Panc1 (cell line): ENCODE measurements around the gene CYP26B1. TPM values are rescaled to one million over a fixed set of nuclear protein-coding genes. Genes with fewer than 3 reads are reported as not detected.

Source experiments
- ATAC-seq: fragments of 200-7000 bp; cut with Tn5 transposase; 2 replicates; pipeline ENCODE4 v1.9.1; 2020; ENCODE audit warnings: mild to moderate bottlenecking, moderate library complexity
- BruUV-seq: library from RNA; stranded (reverse); fragments of 400-500 nt; replicated peaks from 2 replicates; lab custom pipeline; 2021; lab: Mats Ljungman, UMichigan
- CTCF ChIA-PET: fragments of 300-600 bp; sonication (Branson Sonifier 250); formaldehyde crosslinking; loops from one replicate; lab custom pipeline; 2022; ENCODE audit warnings: antibody characterized with exemption; lab: Charles Lee
- POLR2A ChIA-PET: fragments of 300-600 bp; sonication (Branson Sonifier 250); formaldehyde crosslinking; loops from one replicate; lab custom pipeline; 2022; ENCODE audit warnings: antibody characterized with exemption; lab: Charles Lee
- DNase-seq: peaks from one replicate; pipeline ENCODE4 v3.0.0-alpha.2; 2010; ENCODE audit warnings: low read depth, low spot score
- H3K27ac ChIP-seq: 2 replicates; pipeline ENCODE4 v1.5.1; 2011; ENCODE audit warnings: mild to moderate bottlenecking, low read length, inconsistent platforms
- H3K27me3 ChIP-seq: fragments of 200-500 bp; sonication (Bioruptor generic); 2 replicates; pipeline ENCODE4 v1.6.0; 2014; ENCODE audit warnings: low read length, inconsistent platforms; ENCODE audit not compliant: control insufficient read depth, insufficient read depth
- H3K36me3 ChIP-seq: fragments of 200-500 bp; sonication (Bioruptor generic); 2 replicates; pipeline ENCODE4 v1.5.1; 2014; ENCODE audit warnings: inconsistent platforms, mild to moderate bottlenecking, low read length, moderate library complexity; ENCODE audit not compliant: control insufficient read depth, insufficient read depth
- H3K4me1 ChIP-seq: 2 replicates; pipeline ENCODE4 v1.5.1; 2011; ENCODE audit warnings: inconsistent platforms, mild to moderate bottlenecking, low read length, moderate library complexity; ENCODE audit not compliant: control insufficient read depth, insufficient read depth
- H3K4me3 ChIP-seq, 2 experiments: 2 replicates each; pipeline ENCODE4 v1.5.1; 2011 to 2012; ENCODE audit warnings: low read depth in 2 of 2, low read length in 2 of 2, mild to moderate bottlenecking in 2 of 2, inconsistent platforms in 1 of 2, moderate library complexity in 1 of 2
- H3K9me3 ChIP-seq: fragments of 200-500 bp; sonication (Bioruptor generic); 2 replicates; pipeline ENCODE4 v1.5.1; 2014; ENCODE audit warnings: low read depth, mild to moderate bottlenecking, inconsistent platforms, low read length, moderate library complexity; ENCODE audit not compliant: control insufficient read depth, insufficient read depth
- POLR2AphosphoS5 ChIP-seq: IDR thresholded peaks from 2 replicates; pipeline ENCODE4 v1.6.1; 2012; ENCODE audit warnings: mild to moderate bottlenecking, low read depth, low read length, moderate library complexity
- SIN3A ChIP-seq: IDR thresholded peaks from 2 replicates; pipeline ENCODE4 v1.6.1; 2012; ENCODE audit warnings: low read depth, mild to moderate bottlenecking, low read length, moderate library complexity, borderline replicate concordance; ENCODE audit not compliant: insufficient read depth
- TCF7L2 ChIP-seq: IDR thresholded peaks from 2 replicates; pipeline ENCODE4 v1.6.1; 2011; ENCODE audit warnings: mild to moderate bottlenecking, low read depth, low read length, inconsistent platforms
- in situ Hi-C: cut with HindIII; loops from 2 replicates; pipeline ENCODE4 v1.10.0; 2016; ENCODE audit warnings: low sequenced_read_pairs, low pct_unique_long_range_greater_than_20kb
- intact Hi-C: fragments of 100-400 bp; cut with micrococcal nuclease; formaldehyde crosslinking; loops from one replicate; pipeline ENCODE4 v1.10.0; 2022; ENCODE audit not compliant: unreplicated experiment
- total RNA-seq: library from RNA; stranded (reverse); gene quantifications from one replicate; pipeline ENCODE4 v1.2.1, GENCODE V29; 2021; ENCODE audit not compliant: unreplicated experiment
- TF ChIP-seq, protein P1 (sequence below): fragments of 450-650 bp; IDR thresholded peaks from 2 replicates; pipeline ENCODE4 v1.5.1; 2017; ENCODE audit warnings: mild to moderate bottlenecking
- TF ChIP-seq, protein P2 (sequence below), 2 experiments: IDR thresholded peaks; 2 replicates each; pipeline ENCODE4 v1.6.1; 2011 to 2012; ENCODE audit warnings: low read depth in 2 of 2, control low read depth in 1 of 2, low read length in 1 of 2, mild to moderate bottlenecking in 1 of 2, moderate library complexity in 1 of 2; ENCODE audit not compliant: insufficient read depth in 1 of 2

Gene CYP26B1
- total RNA-seq, 1 experiment from 2014 or later: 12.3 TPM

DNA sequence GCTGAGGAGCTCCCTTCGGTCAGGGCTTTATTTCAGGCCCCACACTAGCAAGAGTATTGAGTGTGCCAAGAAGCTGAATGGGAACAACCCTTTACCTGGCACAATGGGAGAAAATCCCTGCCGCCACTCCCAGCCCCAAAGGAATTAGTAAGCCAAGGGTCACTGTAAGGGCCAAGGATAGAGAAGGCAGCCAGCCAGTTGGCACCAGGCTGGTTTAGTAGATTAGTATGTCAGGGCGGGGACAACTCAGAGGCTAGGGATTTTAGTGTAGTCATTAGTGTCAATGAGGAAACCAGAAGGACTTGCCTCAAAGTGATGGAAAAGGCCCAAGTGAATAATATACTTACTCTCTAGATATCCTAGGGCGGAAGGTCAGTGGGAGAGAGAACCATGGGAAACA, 34.9 kb upstream of the CYP26B1 start:
- in situ Hi-C loops: no loop called here
- BruUV-seq: no TSS peak

DNA sequence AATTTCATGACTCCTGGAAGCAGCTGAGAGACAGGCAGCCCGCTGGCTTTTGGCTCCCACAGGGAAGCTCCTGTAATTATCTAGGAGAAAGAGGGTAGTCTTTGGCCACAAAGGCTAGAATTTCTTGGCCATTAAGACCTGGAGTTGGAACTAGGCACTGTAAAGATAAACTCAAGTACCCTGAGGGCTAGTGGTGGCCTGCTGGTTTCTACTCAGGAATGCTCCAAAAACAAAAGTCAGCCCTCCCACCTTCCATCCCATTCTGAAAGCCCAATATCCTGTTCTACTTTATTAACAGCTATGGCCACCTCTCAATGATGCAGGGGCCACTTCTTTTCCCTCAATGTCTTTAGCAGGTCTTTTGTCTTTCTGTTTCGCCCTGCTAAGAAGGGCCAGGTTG, 34.0 kb upstream of the CYP26B1 start:
- POLR2A ChIA-PET: no interaction called here
- DNase-seq (no peak), ATAC-seq (no peak)
- Histone ChIP-seq H3K4me3 (no peak overlapping the region), H3K27ac (no peak overlapping the region), H3K27me3 (no peaks in the 10 kb centered on the region), H3K9me3 (no peaks in the 10 kb centered on the region), H3K36me3 (no peaks in the 10 kb centered on the region), H3K4me1 (no peaks in the 10 kb centered on the region)
- BruUV-seq: no TSS peak
- intact Hi-C loops (no loop called here), in situ Hi-C loops (no loop called here)
- TF ChIP-seq POLR2AphosphoS5: no peak
- TF ChIP-seq SIN3A: no peak
- CTCF ChIA-PET: interaction anchor here (0.6 kb wide), 1 partner anchor 28 kb away, joined by 3 read pairs; no protein-coding TSS in a partner anchor

More for the DNA sequence above, 34.9 kb upstream of the CYP26B1 start:
- H3K27ac ChIP-seq: no peak overlapping the region
- CTCF ChIA-PET: no interaction called here
- ATAC-seq (no peak), DNase-seq (no peak)
- H3K27me3 ChIP-seq: no peaks in the 10 kb centered on the region
- intact Hi-C loops: no loop called here
- no peaks in the 10 kb centered on the region for H3K4me1 ChIP-seq
- POLR2A ChIA-PET: no interaction called here
- TF ChIP-seq, protein P1, sequence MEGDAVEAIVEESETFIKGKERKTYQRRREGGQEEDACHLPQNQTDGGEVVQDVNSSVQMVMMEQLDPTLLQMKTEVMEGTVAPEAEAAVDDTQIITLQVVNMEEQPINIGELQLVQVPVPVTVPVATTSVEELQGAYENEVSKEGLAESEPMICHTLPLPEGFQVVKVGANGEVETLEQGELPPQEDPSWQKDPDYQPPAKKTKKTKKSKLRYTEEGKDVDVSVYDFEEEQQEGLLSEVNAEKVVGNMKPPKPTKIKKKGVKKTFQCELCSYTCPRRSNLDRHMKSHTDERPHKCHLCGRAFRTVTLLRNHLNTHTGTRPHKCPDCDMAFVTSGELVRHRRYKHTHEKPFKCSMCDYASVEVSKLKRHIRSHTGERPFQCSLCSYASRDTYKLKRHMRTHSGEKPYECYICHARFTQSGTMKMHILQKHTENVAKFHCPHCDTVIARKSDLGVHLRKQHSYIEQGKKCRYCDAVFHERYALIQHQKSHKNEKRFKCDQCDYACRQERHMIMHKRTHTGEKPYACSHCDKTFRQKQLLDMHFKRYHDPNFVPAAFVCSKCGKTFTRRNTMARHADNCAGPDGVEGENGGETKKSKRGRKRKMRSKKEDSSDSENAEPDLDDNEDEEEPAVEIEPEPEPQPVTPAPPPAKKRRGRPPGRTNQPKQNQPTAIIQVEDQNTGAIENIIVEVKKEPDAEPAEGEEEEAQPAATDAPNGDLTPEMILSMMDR: no peak
- no peak for TF ChIP-seq SIN3A
- TF ChIP-seq, protein P2, sequence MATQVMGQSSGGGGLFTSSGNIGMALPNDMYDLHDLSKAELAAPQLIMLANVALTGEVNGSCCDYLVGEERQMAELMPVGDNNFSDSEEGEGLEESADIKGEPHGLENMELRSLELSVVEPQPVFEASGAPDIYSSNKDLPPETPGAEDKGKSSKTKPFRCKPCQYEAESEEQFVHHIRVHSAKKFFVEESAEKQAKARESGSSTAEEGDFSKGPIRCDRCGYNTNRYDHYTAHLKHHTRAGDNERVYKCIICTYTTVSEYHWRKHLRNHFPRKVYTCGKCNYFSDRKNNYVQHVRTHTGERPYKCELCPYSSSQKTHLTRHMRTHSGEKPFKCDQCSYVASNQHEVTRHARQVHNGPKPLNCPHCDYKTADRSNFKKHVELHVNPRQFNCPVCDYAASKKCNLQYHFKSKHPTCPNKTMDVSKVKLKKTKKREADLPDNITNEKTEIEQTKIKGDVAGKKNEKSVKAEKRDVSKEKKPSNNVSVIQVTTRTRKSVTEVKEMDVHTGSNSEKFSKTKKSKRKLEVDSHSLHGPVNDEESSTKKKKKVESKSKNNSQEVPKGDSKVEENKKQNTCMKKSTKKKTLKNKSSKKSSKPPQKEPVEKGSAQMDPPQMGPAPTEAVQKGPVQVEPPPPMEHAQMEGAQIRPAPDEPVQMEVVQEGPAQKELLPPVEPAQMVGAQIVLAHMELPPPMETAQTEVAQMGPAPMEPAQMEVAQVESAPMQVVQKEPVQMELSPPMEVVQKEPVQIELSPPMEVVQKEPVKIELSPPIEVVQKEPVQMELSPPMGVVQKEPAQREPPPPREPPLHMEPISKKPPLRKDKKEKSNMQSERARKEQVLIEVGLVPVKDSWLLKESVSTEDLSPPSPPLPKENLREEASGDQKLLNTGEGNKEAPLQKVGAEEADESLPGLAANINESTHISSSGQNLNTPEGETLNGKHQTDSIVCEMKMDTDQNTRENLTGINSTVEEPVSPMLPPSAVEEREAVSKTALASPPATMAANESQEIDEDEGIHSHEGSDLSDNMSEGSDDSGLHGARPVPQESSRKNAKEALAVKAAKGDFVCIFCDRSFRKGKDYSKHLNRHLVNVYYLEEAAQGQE (IDR thresholded peaks at IDR 0.05; ENCODE audit: insufficient read depth in 1 of 2, low read depth in 2 of 2, low read length in 1 of 2): no peak
- no peak for TF ChIP-seq TCF7L2
- TF ChIP-seq POLR2AphosphoS5: no peak
- H3K9me3 ChIP-seq: no peaks in the 10 kb centered on the region
- H3K36me3 ChIP-seq: no peaks in the 10 kb centered on the region
- H3K4me3 ChIP-seq: no peak overlapping the region

DNA sequence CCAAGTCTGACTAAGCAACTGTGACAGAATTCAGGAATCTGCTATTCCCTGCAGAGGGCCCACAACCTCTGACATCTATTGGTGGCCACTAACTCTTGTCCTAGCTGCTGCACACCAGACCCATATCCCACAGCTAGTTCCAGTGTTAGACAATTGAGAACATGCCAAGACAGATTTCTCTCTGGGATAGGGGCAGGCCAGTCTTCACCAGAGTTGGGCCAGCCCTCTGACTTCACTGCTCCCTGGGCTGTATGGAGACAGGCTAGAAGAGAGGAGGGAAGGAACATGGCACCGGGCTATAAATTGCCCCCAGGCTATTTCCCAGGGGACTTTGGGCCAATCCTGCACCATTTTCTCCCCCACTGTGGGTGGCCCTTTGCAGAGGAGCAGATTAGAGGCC, 32.7 kb upstream of the CYP26B1 start:
- BruUV-seq: no TSS peak
- ATAC-seq: no peak

More for the DNA sequence above, 32.7 kb upstream of the CYP26B1 start:
- CTCF ChIA-PET: no interaction called here
- H3K4me3 ChIP-seq: no peak overlapping the region
- POLR2A ChIA-PET: no interaction called here
- no peaks in the 10 kb centered on the region for H3K4me1 ChIP-seq
- no peak overlapping the region for H3K27ac ChIP-seq
- intact Hi-C loops: no loop called here
- TF ChIP-seq POLR2AphosphoS5: no peak
- TF ChIP-seq, protein P2 (IDR thresholded peaks at IDR 0.05; ENCODE audit: insufficient read depth in 1 of 2, low read depth in 2 of 2, low read length in 1 of 2): no peak
- TF ChIP-seq SIN3A: no peak
- TF ChIP-seq TCF7L2: no peak
- TF ChIP-seq, protein P1: no peak
- in situ Hi-C loops: no loop called here
- DNase-seq: no peak
- no peaks in the 10 kb centered on the region for H3K9me3 ChIP-seq
- no peaks in the 10 kb centered on the region for H3K36me3 ChIP-seq
- H3K27me3 ChIP-seq: no peaks in the 10 kb centered on the region
